ENCODE results near the gene CA5B. TPM values are rescaled to one million over a fixed set of nuclear protein-coding genes. Genes with fewer than 3 reads are reported as not detected.

Gene CA5B
- total and polyA plus RNA-seq, 7 donors = 0.25 to 2.7 (median 0.91) TPM

DNA sequence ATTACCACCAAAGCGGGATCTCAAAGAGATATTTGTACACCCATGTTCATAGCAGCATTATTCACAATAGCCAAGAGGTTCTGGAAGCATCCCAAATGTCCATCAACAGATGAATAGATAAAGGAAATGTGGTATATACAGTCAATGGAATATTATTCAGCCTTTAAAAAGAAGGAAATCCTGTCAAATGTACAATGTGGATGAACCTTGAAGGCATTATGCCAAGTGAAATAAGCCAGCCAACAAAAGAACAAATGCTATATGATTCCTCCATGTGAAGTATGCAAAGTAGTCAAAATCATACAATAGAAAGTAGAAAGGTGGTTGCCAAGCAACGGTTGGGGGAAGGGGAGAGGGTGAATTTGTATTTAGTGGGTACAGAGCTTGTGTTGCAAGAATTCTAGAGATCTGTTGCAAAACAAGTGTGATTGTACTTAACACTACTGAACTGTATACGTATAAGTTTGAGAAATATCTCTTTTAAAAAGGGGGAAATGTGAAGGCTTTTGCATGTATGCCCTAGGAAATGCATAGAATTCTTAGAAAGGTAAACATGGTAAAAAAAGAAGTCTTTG is 47.2 kb downstream of the CA5B start:
- Histone ChIP-seq H3K4me3 (no peak overlapping the region), H3K27me3 (ENCODE audit: insufficient read depth in 3 of 3, low read length in 2 of 3) (no peaks in the 10 kb centered on the region), H3K9me3 (no peaks in the 10 kb centered on the region), H3K27ac (no peak overlapping the region), H3K36me3 (ENCODE audit: insufficient read depth in 1 of 2, low read depth in 1 of 2) (peaks cover 0 to 19% of the 10 kb centered on the region in 2 donors), H3K4me1 (peaks cover 4% of the 10 kb centered on the region)
- 94 to 97% (median 96%) methylated on average over 3 of the region's 3 CpGs for WGBS, 3 donors
- TF ChIP-seq, protein P1, sequence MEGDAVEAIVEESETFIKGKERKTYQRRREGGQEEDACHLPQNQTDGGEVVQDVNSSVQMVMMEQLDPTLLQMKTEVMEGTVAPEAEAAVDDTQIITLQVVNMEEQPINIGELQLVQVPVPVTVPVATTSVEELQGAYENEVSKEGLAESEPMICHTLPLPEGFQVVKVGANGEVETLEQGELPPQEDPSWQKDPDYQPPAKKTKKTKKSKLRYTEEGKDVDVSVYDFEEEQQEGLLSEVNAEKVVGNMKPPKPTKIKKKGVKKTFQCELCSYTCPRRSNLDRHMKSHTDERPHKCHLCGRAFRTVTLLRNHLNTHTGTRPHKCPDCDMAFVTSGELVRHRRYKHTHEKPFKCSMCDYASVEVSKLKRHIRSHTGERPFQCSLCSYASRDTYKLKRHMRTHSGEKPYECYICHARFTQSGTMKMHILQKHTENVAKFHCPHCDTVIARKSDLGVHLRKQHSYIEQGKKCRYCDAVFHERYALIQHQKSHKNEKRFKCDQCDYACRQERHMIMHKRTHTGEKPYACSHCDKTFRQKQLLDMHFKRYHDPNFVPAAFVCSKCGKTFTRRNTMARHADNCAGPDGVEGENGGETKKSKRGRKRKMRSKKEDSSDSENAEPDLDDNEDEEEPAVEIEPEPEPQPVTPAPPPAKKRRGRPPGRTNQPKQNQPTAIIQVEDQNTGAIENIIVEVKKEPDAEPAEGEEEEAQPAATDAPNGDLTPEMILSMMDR (IDR thresholded peaks at IDR 0.05) = no peak
- intact Hi-C loops (cut with DNase I) = loop anchor here in 1 of 2 donors (10.0 kb wide), 1 partner anchor 100 kb away; no protein-coding TSS in a partner anchor
- DNase-seq (no peak), ATAC-seq (no peak)

DNA sequence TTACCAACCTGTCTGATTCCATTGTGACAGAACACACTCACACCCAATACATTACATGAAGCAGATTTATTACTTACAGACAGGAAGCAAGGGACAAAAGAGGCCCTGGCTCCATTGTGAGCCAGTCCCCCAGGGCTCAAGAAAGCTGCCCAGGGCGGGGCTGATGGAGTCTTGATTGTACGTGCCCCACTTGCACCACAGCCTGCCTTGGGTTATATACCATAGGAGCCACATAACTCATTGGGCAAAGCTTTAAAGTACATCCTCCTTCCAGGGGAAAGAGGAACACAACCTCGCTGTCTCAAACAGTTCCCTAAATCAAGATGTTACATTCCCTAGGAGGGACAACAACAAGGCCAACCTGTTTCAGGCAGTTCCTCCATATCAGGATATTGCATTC is 48.8 kb downstream of the CA5B start:
- TF ChIP-seq, protein P1 (IDR thresholded peaks at IDR 0.05) = no peak
- intact Hi-C loops (cut with DNase I) = loop anchor here in 1 of 2 donors (10.0 kb wide), 1 partner anchor 102 kb away; no protein-coding TSS in a partner anchor
- no peak for DNase-seq
- Histone ChIP-seq H3K4me3 (no peak overlapping the region), H3K4me1 (peaks cover 10% of the 10 kb centered on the region), H3K36me3 (ENCODE audit: insufficient read depth in 1 of 2, low read depth in 1 of 2) (peaks cover 0 to 9% of the 10 kb centered on the region in 2 donors), H3K27me3 (ENCODE audit: insufficient read depth in 3 of 3, low read length in 2 of 3) (no peaks in the 10 kb centered on the region), H3K27ac (no peak overlapping the region), H3K9me3 (no peaks in the 10 kb centered on the region)
- WGBS, 3 donors = 72 to 82% (median 73%) methylated on average over 3 of the region's 3 CpGs
- no peak for ATAC-seq

DNA sequence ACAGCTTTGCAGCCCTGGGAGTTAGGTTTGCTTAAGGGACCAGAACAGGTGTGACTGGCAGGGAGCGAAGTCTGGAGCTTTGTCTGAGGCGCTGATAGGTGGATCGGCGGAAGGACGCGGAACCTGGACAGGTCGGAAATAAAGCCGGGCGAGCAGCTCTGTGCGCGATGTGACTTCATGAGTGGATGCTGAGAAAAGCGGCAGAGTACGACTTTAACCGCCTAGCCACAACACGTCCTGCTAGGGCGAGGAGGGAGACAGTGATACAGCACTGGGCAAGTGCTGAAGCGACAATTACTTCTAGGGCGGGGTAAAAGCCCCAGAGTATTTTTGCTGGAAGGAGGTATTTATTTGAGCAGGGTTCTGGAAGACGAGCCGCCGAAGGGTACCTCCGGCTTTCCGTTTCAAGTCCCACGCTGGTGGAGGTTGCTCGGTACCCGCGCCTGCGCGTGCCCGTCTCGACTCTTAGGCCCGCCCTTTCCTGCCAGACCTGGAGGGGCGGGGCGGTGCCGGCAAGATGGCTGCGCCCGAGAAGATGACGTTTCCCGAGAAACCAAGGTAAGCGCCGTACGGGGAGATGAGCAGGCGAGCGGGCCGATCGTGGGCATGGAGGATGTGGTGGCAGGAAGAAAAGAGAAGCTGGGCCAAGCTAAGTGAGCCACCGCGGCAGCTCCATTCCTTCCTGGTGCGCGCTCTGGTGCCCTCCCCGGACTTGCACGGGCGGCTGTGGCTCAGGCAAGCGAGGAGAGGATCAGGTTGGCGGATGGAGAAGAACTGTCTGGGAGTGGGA is 52.1 kb downstream of the CA5B start, which contains the start of gene ZRSR2:
ZRSR2 (plus strand) TSS at position 506 of the 790 bp plus-strand sequence; CDS start at position 518, 12 bp downstream.
- 0 to 1% (median 0%) methylated on average over 52 to 55 of the region's 55 CpGs for WGBS, 3 donors
- no peaks in the 10 kb centered on the region for H3K27me3 ChIP-seq (ENCODE audit: insufficient read depth in 3 of 3, low read length in 2 of 3)
- H3K9me3 ChIP-seq = no peaks in the 10 kb centered on the region
- intact Hi-C loops (cut with DNase I) = loop anchor here (2.0 to 10.0 kb wide), 2 partner anchors 65 to 105 kb away; partner anchors contain the start of gene AP1S2 (in 1 of the 2)
- DNase-seq (peak; percentile 87 to 90), ATAC-seq (peak; percentile 96 to 99 (median 98))
- H3K27ac ChIP-seq = peak within 1 kb of the TSS; percentile 68
- H3K36me3 ChIP-seq (ENCODE audit: insufficient read depth in 1 of 2, low read depth in 1 of 2) = peaks cover 0 to 22% of the 10 kb centered on the region in 2 donors
- peak within 1 kb of the TSS; percentile 86 for H3K4me3 ChIP-seq
- peaks cover 10% of the 10 kb centered on the region for H3K4me1 ChIP-seq
- TF ChIP-seq, protein P1 (IDR thresholded peaks at IDR 0.05) = no peak

DNA sequence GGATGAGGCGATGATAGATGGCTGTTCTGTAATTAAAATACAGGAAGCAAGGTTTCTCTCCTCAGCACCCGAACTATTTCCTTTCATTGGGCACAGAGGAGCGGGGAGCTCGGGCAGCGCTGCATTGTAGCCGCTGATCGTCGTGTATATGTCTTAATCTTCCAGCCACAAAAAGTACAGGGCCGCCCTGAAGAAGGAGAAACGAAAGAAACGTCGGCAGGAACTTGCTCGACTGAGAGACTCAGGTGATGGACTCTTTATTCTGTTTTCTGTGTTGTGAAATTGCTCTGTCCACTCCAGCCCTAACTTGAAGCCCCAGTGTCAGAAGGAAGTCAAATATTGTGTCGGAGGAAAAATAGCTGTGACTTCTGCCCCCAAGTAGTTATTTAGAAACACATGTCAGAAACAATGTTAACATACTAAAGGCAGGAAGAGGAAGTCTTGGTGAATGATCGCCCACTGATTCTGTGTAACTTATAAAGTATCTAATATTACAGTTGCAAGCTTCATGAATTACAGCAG is 52.8 kb downstream of the CA5B start:
- WGBS, 3 donors = 1 to 2% (median 1%) methylated on average over 14 to 15 of the region's 15 CpGs
- ATAC-seq = peak; percentile 4 to 28 (median 23)
- H3K4me3 ChIP-seq = peak overlapping the region; percentile 86
- H3K9me3 ChIP-seq = no peaks in the 10 kb centered on the region
- H3K27me3 ChIP-seq (ENCODE audit: insufficient read depth in 3 of 3, low read length in 2 of 3) = no peaks in the 10 kb centered on the region
- TF ChIP-seq, protein P1 (IDR thresholded peaks at IDR 0.05) = no peak
- intact Hi-C loops (cut with DNase I) = loop anchor here in 1 of 2 donors (2.0 kb wide), 1 partner anchor 64 kb away; the partner anchor contains the start of gene AP1S2
- no peak for DNase-seq
- H3K27ac ChIP-seq = peak overlapping the region; percentile 68
- peaks cover 10% of the 10 kb centered on the region for H3K4me1 ChIP-seq
- H3K36me3 ChIP-seq (ENCODE audit: insufficient read depth in 1 of 2, low read depth in 1 of 2) = peaks cover 0 to 26% of the 10 kb centered on the region in 2 donors

Measured in psoas muscle (tissue), 8 donors.